T-helper 17 cell (primary cell): ENCODE results near the gene TSPAN5. TPM values are rescaled to one million over a fixed set of nuclear protein-coding genes. Genes with fewer than 3 reads are reported as not detected.

Experiments
- ATAC-seq: fragments of 150-1000 bp; cut with Tn5 transposase; 2 replicates; pipeline ENCODE4 v1.10.0; 2021; ENCODE audit warnings: mild to moderate bottlenecking, moderate library complexity
- DNase-seq, 3 donors: peaks; one replicate each; pipeline versions ENCODE4 v3.0.0 to v3.0.0-alpha.2; 2020 to 2021
- H3K9me3 ChIP-seq: one replicate; pipeline ENCODE4 v1.7.0; 2013; ENCODE audit warnings: low read length, mild to moderate bottlenecking; ENCODE audit not compliant: control insufficient read depth, poor library complexity, severe bottlenecking
- H3K27ac Mint-ChIP-seq: one replicate; pipeline ENCODE4 v1.8.0; 2022; ENCODE audit warnings: mild to moderate bottlenecking, moderate library complexity, mixed read lengths
- H3K27me3 Mint-ChIP-seq: one replicate; pipeline ENCODE4 v1.8.0; 2022; ENCODE audit warnings: mixed read lengths
- H3K36me3 Mint-ChIP-seq: one replicate; pipeline ENCODE4 v1.8.0; 2022; ENCODE audit warnings: low read depth, mixed read lengths
- H3K4me1 Mint-ChIP-seq: one replicate; pipeline ENCODE4 v1.8.0; 2022; ENCODE audit warnings: mild to moderate bottlenecking, mixed read lengths
- H3K4me3 Mint-ChIP-seq: one replicate; pipeline ENCODE4 v1.8.0; 2022; ENCODE audit warnings: mild to moderate bottlenecking, moderate library complexity, mixed read lengths
- total RNA-seq, 4 donors: library from RNA in 2 of 4; stranded (reverse) in 2 of 4; gene quantifications; one replicate each; pipeline ENCODE4 v1.2.3 and lab custom pipeline; 2022 to 2026

TSPAN5 gene
- total RNA-seq, 2 donors from 2014 or later, result 11.8 to 15.2 TPM

- Mint-ChIP-seq H3K36me3 (peaks cover 6% of the 10 kb centered on the region), H3K4me3 (no peak overlapping the region), H3K27me3 (no peaks in the 10 kb centered on the region), H3K4me1 (peaks cover 6% of the 10 kb centered on the region), H3K27ac (no peak overlapping the region)
- ATAC-seq (no peak), DNase-seq (no peak)
- no peaks in the 10 kb centered on the region for H3K9me3 ChIP-seq
These were observed 154.7 kb downstream of the TSPAN5 start for GRCh38 chr4:98503676-98504075.

DNA sequence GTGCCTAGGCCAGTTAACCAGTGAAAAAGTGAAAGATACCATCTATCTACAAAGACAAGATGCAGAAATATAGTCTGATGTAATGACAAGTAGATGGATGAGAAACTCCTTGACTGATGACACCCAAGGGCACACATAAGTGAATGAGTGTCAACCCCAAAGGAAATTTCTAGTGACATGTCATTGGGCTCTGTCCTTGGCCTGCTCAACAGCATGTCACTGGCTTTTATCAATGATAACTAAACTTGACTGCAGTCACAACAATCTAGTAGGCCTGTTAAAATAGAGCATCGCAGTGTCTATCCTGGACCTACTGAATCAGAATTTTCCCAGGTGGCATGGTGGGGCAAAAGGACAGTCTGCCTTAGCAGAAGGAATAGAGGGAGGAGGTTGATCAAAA, 155.8 kb downstream of the TSPAN5 start:
- Mint-ChIP-seq H3K36me3 (peaks cover 6% of the 10 kb centered on the region), H3K4me1 (peaks cover 7% of the 10 kb centered on the region), H3K27ac (no peak overlapping the region), H3K27me3 (no peaks in the 10 kb centered on the region), H3K4me3 (no peak overlapping the region)
- DNase-seq (no peak), ATAC-seq (no peak)
- H3K9me3 ChIP-seq, result no peaks in the 10 kb centered on the region

DNA sequence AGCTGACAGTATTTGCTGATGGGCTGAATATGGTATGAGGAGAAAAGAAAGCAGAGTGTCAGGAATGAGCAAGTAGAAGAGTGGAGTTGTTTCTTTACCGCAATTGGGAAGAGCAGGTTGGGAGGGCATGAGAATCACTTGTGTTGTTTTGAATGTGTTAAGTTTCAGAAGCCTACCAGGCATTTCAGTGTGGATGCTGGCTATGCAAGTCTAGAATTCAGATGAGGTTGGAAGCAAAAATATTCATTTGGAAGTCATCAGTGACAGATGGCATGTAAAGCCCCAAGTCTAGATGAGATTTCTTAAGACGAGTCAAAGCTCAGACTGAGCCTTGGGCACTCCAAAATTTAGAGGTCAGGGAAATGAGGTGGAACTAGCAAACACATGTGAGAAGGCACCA, 156.4 kb downstream of the TSPAN5 start:
- DNase-seq (no peak), ATAC-seq (no peak)
- H3K4me1 Mint-ChIP-seq, result peaks cover 10% of the 10 kb centered on the region
- H3K27me3 Mint-ChIP-seq, result no peaks in the 10 kb centered on the region
- no peaks in the 10 kb centered on the region for H3K9me3 ChIP-seq
- H3K36me3 Mint-ChIP-seq, result peaks cover 8% of the 10 kb centered on the region
- no peak overlapping the region for H3K27ac Mint-ChIP-seq
- no peak overlapping the region for H3K4me3 Mint-ChIP-seq

DNA sequence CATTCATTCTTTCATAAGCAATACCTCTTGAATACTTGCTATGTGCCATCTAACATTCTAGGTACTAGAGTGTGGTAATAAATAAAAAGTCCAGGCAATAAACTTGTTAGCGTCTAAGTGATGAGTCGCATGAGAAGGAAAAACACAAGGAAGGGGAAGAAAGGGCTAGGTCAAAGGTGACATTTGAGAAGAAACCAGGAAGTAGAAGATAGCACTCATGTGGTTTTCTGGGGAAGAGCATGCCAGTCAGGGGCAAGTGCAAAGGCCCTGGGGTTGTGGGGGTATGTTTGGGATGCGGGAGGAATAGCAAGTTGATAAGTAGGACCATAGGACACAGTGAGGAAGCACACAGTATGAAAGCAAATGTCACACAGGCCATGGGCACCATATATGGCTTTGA, 157.0 kb downstream of the TSPAN5 start:
- Mint-ChIP-seq H3K27me3 (no peaks in the 10 kb centered on the region), H3K4me1 (peaks cover 15% of the 10 kb centered on the region), H3K4me3 (no peak overlapping the region), H3K27ac (no peak overlapping the region), H3K36me3 (peaks cover 8% of the 10 kb centered on the region)
- no peaks in the 10 kb centered on the region for H3K9me3 ChIP-seq
- ATAC-seq (no peak), DNase-seq (no peak)

- Mint-ChIP-seq H3K4me1 (peaks cover 28% of the 10 kb centered on the region), H3K36me3 (peaks cover 4% of the 10 kb centered on the region), H3K27me3 (no peaks in the 10 kb centered on the region), H3K4me3 (no peak overlapping the region), H3K27ac (no peak overlapping the region)
- DNase-seq (no peak), ATAC-seq (no peak)
- H3K9me3 ChIP-seq, result no peaks in the 10 kb centered on the region
These were observed 159.6 kb downstream of the TSPAN5 start for GRCh38 chr4:98498774-98499173.

- Mint-ChIP-seq H3K27me3 (no peaks in the 10 kb centered on the region), H3K4me1 (peaks cover 30% of the 10 kb centered on the region), H3K4me3 (no peak overlapping the region), H3K27ac (no peak overlapping the region), H3K36me3 (peaks cover 2% of the 10 kb centered on the region)
- DNase-seq (no peak), ATAC-seq (no peak)
- H3K9me3 ChIP-seq, result no peaks in the 10 kb centered on the region
These were observed 162.1 kb downstream of the TSPAN5 start for GRCh38 chr4:98496152-98496845.

- H3K4me1 Mint-ChIP-seq, result peaks cover 29% of the 10 kb centered on the region
- H3K4me3 Mint-ChIP-seq, result no peak overlapping the region
- H3K9me3 ChIP-seq, result no peaks in the 10 kb centered on the region
- H3K27me3 Mint-ChIP-seq, result no peaks in the 10 kb centered on the region
- DNase-seq (no peak), ATAC-seq (no peak)
- H3K36me3 Mint-ChIP-seq, result peaks cover 2% of the 10 kb centered on the region
- peak overlapping the region; percentile 60 for H3K27ac Mint-ChIP-seq
These were observed 165.1 kb downstream of the TSPAN5 start for GRCh38 chr4:98493296-98493695.

GRCh38 chr4:98491899-98492559, 166.4 kb downstream of the TSPAN5 start:
- H3K9me3 ChIP-seq, result no peaks in the 10 kb centered on the region
- Mint-ChIP-seq H3K27me3 (no peaks in the 10 kb centered on the region), H3K36me3 (no peaks in the 10 kb centered on the region), H3K4me3 (no peak overlapping the region), H3K4me1 (peaks cover 32% of the 10 kb centered on the region), H3K27ac (peak overlapping the region; percentile 19)
- DNase-seq (no peak), ATAC-seq (no peak)

GRCh38 chr4:98490251-98490650, 168.2 kb downstream of the TSPAN5 start:
- Mint-ChIP-seq H3K4me1 (peaks cover 29% of the 10 kb centered on the region), H3K27ac (no peak overlapping the region), H3K4me3 (no peak overlapping the region), H3K36me3 (peaks cover 3% of the 10 kb centered on the region), H3K27me3 (no peaks in the 10 kb centered on the region)
- ATAC-seq (no peak), DNase-seq (no peak)
- no peaks in the 10 kb centered on the region for H3K9me3 ChIP-seq

DNA sequence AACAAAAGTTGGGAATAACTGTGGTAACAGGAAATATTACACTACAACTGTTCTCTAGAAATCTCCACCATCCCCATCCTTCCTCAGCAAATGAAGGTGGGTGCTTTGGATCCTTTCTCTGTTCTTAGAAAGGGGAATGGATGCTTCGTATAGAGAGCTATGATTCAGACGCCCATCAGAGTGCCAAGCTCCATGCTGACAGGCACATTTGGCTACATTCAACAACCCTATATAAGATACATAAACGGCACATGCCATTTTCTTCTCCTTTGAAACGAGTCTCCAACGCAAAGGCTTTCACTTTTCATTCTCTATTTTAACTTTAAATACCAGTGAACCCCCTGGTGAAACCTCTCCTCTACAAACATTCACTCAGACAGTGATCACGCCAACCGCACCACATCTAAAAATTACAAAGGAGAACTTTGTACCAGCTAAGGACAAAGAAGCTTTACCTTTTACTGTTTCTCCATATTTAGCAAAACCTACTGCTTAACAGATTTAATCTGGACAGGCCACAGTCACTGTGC, 172.5 kb downstream of the TSPAN5 start:
- DNase-seq (no peak), ATAC-seq (no peak)
- peaks cover 8% of the 10 kb centered on the region for H3K36me3 Mint-ChIP-seq
- no peak overlapping the region for H3K4me3 Mint-ChIP-seq
- H3K27me3 Mint-ChIP-seq, result no peaks in the 10 kb centered on the region
- peaks cover 42% of the 10 kb centered on the region for H3K4me1 Mint-ChIP-seq
- H3K27ac Mint-ChIP-seq, result peak overlapping the region; percentile 3
- H3K9me3 ChIP-seq, result no peaks in the 10 kb centered on the region

DNA sequence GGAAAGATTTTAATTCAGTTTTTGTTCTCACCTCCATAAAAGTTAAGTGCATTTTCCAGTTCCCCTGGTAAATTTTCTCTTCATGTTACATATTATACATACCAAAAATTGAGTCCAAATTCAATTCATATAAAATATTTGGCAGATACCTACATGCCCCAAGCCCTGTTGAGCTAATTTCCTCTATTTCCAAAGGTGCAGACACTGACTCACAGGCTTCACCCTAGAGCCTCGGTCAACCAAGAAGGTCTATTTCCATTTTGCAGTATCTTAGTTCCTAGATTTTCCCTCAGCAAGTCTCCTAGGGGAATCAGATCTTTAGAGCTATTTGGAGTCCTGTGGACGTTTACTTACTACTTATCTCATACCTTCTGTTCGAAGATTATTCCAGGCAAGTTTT, 174.4 kb downstream of the TSPAN5 start:
- Mint-ChIP-seq H3K27me3 (no peaks in the 10 kb centered on the region), H3K27ac (peak overlapping the region; percentile 71), H3K4me1 (peaks cover 42% of the 10 kb centered on the region), H3K36me3 (peaks cover 8% of the 10 kb centered on the region), H3K4me3 (no peak overlapping the region)
- no peaks in the 10 kb centered on the region for H3K9me3 ChIP-seq
- no peak for DNase-seq
- no peak for ATAC-seq

DNA sequence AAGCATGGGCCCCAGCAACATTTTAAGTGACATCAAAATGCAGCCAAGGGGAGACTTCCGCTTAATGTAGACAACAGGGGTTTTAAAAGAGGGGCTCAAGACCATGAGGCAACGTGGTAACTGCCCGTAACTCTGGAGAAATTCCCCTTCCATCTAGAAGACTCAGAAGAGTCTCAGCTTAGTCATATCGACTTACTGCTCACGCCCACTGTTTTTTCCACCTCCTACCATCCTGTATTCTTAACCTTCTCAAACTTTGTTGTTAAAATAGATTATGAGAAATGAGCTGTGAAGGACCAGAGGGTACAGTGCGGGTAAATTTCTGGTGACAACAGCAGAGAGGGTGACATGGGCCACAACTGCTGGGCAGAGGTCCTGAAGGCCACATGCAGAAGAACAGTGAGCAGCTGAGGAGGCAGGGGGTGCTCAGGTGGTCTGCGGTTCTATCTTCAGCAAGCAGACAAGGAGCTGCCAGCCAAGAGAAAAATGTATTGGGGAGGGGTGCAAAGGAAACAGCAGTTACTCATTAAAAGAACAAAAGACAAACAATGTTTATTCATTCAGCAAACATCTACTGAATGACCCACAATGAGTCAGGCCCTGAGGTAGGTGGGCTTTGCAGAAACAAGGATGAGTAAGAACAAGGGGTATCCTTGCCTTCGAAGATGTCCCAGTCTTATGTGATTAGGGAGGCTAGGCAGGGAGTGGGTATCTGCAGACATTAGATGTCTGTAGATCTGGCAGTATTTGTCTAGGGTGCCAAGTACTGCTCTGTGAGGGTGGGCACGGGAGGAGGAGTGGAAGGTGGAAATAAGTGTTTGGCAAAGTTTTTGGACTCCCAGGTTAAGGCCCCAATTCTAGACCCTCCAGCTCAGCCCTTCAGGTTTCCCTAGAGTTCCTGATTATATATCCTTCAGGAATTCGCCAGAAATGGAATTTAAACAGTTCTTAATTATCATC, 175.3 kb downstream of the TSPAN5 start:
- H3K9me3 ChIP-seq, result no peaks in the 10 kb centered on the region
- peak overlapping the region; percentile 71 for H3K27ac Mint-ChIP-seq
- no peak for DNase-seq
- H3K4me1 Mint-ChIP-seq, result peaks cover 39% of the 10 kb centered on the region
- ATAC-seq, result no peak
- no peaks in the 10 kb centered on the region for H3K27me3 Mint-ChIP-seq
- H3K4me3 Mint-ChIP-seq, result peak overlapping the region; percentile 43
- peaks cover 8% of the 10 kb centered on the region for H3K36me3 Mint-ChIP-seq

- no peaks in the 10 kb centered on the region for H3K27me3 Mint-ChIP-seq
- H3K4me3 Mint-ChIP-seq, result no peak overlapping the region
- H3K9me3 ChIP-seq, result no peaks in the 10 kb centered on the region
- peaks cover 36% of the 10 kb centered on the region for H3K4me1 Mint-ChIP-seq
- H3K36me3 Mint-ChIP-seq, result peaks cover 11% of the 10 kb centered on the region
- ATAC-seq (no peak), DNase-seq (no peak)
- H3K27ac Mint-ChIP-seq, result peak overlapping the region; percentile 65
These were observed 175.9 kb downstream of the TSPAN5 start for GRCh38 chr4:98482503-98482846.
